Measurements from ENCODE around the gene SRSF6.
"Not testable (repeated sequence)": the region's sequence is repeated elsewhere in the genome, so short reads cannot be mapped to it uniquely, and the experiment has no call there.

Gene SRSF6

GRCh38 chr20:43457640-43458421 is at the start of gene SRSF6:
TSS of gene SRSF6 (plus strand) at chr20:43457896. CDS start at chr20:43458034, 138 bp downstream.
- DNase-seq = peak; percentile 96 to 97

DNA sequence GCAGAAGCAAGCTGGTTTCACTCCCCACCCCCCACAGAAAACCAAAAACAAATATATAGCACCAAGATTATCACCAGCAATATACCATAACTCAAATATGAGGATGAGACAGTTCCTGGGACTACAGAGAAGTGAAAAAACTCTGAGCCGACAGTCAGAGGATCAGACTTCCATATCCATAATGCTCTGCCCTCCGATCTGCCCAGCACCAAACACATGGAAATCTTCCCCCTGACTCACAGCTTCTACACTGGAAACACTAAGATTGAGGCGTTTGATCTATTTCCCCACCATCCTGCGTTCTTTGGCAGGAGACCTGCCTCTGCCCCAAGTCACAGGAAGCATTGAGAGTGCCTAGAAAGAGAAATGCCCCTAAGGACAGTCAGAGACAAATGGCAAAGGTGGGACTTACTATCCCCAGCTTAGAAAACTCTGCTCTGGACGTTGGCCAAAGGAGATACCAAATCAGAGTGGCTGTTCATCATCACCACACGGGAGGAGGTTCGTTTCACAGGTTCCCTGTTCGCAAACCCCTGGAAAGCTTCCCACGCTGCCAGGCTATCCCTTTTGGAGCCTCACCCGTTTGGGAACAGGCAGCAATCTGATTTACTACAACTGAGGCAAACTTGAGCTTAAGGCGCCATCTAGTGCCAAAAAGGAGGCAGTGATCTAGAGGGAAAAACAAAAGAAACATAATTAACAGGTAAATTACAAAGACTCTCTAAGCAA is 48.7 kb upstream of the SRSF6 start:
- peak; percentile 22 for DNase-seq

DNA sequence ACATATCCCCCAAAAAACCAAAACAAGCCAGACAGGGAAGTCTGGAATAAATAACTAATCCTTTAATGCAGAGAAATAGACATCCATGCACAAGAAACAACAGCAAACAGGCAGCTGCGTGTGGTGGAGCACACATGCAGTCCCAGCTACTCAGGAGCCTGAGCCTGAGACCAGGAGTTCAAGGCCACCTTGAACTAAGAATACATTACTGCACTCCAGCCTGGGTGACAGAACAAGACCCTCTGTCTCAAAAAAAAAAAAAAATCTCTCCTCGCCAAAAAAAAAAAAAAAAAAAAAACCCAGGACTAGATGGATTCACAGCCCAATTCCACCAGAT is 48.2 kb upstream of the SRSF6 start:
- no peak for DNase-seq

DNA sequence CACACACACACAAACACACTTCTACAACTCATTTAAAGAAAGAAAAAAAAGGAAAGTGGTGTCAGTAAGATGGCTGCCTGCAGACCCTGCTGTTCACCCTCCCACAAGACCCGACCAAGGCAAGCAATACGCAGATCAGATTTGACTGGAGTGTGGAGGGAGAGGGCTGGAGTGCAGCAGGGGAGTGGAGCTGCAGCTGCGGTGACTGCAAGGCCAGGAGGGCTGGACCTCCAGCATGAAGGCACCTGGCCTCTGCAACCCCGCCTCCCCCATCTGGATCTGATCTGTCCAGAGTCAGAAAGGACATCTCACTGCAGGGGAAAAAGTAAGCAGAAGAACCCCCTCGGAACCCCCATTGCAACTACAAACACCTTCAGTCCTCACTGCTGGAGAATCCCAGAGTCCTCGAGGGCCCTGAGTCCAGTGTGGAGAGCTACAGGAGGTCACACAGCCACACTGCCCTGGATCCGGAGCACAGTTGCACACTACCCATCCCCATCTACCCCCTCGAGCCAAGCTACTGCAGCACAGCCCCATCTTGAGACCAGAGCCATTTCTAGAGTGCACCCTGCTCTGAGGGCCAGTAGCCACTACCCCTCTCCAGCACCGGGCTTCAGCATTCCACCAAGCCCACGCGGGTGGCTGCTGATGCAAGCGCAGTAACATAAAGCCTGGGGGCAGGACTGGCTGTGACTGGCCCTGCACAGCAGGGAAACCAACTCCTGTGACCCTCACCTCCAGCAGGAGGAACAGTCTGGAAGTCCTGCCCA is 41.9 kb upstream of the SRSF6 start:
- DNase-seq = no peak

- no peak for DNase-seq
Measured at GRCh38 chr20:43416591-43417228, 41.0 kb upstream of the SRSF6 start.

DNA sequence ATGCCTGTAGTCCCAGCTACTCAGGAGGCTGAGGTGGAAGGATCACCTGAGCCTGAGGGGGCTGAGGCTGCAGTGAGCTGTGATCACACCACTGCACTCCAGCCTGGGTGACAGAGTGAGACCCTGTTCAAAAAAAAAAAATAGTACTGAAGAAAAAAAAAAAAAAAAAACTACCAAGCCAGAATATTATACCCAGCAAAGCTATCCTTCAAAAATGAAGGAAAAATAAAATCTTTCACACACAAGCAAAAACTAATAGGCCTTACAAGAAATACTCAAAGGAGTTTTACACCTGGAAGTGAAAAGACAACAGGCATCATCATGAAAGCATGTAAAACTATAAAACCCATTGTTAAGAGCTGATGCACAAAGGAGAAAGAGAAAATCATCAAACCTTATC is 37.5 kb upstream of the SRSF6 start:
- DNase-seq = no peak

GRCh38 chr20:43420913-43421312 is 36.8 kb upstream of the SRSF6 start:
- not testable (repeated sequence) for DNase-seq

GRCh38 chr20:43426172-43426571 is 31.5 kb upstream of the SRSF6 start:
- no peak for DNase-seq

DNA sequence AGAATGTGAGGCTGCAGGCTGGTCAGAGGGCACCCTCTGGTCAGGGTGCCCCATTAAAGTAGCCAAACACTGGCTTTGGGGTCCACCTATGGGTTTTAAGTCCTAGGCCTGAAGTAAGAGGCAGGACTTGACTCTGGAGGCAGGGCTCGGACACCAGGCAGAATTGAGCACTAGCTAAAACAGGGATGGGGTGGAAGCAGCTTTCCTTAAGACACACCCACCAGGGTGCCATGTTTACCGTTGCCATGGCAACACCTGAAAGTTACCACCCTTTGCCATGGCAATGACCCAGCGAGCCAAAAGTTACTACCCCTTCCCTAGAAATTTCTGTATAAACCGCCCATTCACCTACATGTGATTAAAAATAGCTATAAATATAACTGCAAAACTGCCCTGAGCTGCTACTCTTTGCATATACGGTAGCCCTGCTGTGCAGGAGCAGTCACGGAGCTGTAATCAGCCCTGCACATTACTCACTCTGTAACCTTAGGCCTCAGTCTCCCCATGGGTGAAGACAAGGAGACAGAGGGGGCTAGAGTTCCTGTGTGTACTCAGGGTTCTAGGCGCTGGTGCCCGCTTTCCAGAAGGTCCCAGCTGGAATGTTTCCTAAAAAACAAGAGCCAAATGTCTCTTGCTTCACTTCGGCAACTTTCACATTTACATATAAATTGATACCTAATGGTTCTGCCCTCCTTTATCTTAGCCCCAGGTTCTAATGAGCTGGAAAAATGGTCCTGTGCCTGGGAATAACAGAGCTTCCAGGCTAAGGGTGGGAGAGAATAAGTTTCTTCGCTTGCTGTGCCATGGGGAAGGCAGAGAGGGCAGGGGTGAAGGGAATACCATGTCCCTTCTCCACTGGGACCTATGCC is 27.2 kb upstream of the SRSF6 start:
- DNase-seq = no peak

- no peak for DNase-seq
Measured at GRCh38 chr20:43431134-43431519, 26.6 kb upstream of the SRSF6 start.

DNA sequence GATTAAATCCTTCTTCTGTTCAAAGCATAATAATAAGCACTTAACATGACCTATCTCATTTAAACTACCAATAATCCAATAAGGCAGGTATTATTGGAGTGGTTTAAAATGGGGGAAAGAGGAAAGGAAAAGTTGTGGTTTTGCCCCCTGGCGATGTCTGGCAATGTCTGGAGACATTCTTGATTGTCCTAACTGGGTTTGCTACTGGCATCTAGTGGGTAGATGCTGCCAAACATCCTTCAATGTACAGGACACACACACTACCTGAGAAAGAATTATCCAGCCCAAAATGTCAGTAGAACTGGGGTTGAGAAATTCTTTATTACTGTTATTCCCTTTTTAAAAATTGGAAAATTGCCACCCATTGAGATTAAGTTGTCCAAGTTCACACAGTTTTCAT is 25.2 kb upstream of the SRSF6 start:
- no peak for DNase-seq

- no peak for DNase-seq
Measured at GRCh38 chr20:43433250-43433854, 24.3 kb upstream of the SRSF6 start.

- no peak for DNase-seq
Measured at GRCh38 chr20:43434565-43434964, 23.1 kb upstream of the SRSF6 start.

DNA sequence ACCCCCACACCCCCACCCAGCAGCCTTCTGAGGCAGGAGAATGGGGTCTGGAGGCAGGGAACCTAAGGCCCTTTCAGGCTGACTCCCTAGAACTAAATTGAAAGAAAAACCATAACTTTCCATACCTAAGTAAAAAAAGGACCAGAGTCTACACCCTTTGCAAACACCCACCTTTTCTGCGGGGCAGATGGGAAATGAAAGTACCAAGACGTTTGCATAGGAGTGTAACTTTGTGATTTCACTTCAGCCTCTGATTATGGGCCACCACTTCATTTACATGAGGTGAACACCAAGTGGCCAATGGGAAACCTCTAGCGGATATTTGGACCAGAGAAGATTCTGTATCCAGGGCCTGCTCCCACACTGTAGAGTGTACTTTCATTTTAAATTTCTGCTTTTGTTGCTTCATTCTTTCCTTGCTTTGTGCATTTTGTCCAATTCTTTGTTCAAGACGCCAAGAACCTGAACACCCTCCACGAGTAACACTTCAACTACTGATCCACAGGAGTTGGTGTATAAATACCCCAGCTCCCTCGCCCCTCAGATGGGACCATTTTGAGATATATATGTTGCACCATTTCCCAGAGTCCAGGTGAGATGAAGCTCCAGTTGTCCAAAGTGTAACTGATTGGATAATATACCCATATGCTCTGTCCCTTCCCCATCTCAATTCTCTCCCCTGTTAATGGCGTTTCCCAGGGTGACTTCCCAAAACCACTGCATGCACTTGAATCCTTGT is 18.9 kb upstream of the SRSF6 start:
- DNase-seq = no peak

DNA sequence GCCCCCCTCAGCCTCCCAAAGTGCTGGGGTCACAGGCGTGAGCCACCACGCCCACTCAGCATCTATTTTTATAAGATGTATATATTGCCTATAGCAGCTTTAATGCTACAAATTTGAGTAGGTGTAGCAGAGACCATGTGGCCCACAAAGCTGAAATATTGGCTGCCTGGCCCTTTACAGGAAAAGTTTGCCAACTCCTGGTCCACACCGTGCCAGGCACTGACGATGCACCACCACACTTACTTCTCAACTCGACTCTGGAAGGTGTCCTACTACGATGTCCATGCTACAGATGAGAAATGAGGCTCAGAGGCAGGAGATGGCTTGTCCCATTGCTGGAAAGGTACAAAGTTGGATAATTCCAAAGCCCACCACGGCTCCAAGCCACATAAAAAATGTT is 17.2 kb upstream of the SRSF6 start:
- DNase-seq = no peak

GRCh38 chr20:43442282-43442880 is 15.3 kb upstream of the SRSF6 start:
- no peak for DNase-seq

DNA sequence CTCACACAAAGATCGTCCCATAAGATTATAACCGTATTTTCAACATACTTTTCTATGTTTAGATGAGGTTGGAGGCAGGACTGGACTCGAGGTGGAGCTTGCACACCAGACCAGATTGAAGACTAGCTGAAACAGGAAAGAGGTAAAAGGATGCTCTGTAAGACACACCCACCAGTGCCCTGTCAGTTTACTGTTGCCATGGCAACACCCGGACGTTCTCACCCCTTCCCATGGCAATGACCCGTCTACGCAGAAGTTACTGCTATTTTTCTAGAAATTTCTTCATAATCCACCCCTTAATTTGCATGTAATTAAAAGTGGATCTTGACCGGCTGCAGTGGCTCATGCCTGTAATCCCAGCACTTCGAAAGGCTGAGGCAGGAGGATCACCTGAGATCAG is 13.6 kb upstream of the SRSF6 start:
- no peak for DNase-seq

DNA sequence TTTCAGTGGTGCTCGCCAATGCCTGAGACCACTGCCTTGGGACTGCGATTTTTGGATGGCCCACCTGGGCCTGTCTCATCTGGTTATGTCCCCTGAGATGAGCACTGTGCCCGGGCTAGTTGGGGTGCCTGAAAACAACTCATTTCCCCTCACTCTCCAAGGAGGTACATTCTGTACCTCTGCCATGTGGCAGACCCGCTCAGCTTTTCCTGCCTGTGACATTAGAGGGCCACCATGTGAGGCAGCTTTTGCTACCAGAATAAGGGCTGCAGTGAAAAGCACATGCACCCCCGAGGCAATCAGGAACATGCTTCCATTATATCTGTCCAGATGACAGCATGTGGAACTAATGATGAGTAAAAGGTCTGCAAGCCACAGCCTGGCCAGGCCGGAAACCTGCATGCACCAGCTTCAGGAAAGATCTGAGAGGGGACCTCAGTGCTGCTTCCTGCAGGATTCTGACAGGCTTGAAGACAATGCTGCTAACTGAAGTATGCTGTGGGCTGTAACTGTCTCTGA is 11.3 kb upstream of the SRSF6 start:
- no peak for DNase-seq

GRCh38 chr20:43448431-43448747 is 9.3 kb upstream of the SRSF6 start:
- DNase-seq = not testable (repeated sequence)

- DNase-seq = peak; percentile 48 to 58
Measured at GRCh38 chr20:43448748-43449535, 8.8 kb upstream of the SRSF6 start.

Data from activated T-cell treated with anti-CD3 and anti-CD28 coated beads, Interleukin-2, amount 50 U/mL, for 48 hours (primary cell).